Liver (tissue), 9 donors: ENCODE results near the gene LRRC45. TPM values are rescaled to one million over a fixed set of nuclear protein-coding genes. Genes with fewer than 3 reads are reported as not detected.

Source experiments
- DNase-seq: peaks from one replicate; pipeline ENCODE4 v3.0.0-alpha.2; 2017; ENCODE audit warnings: low spot score
- H3K27ac ChIP-seq, 2 donors: one replicate each; pipeline ENCODE4 v1.7.0; 2013; ENCODE audit warnings: inconsistent platforms in 2 of 2, low read length in 2 of 2, control low read depth in 1 of 2, low read depth in 1 of 2, mild to moderate bottlenecking in 1 of 2
- H3K27me3 ChIP-seq, 4 donors: one replicate each; pipeline versions ENCODE4 v1.6.1 to v1.7.0; 2013; ENCODE audit warnings: low read length in 3 of 4, inconsistent platforms in 1 of 4, mild to moderate bottlenecking in 1 of 4, moderate library complexity in 1 of 4; ENCODE audit not compliant: control insufficient read depth in 4 of 4, insufficient read depth in 4 of 4
- H3K36me3 ChIP-seq, 4 donors: one replicate each; pipeline versions ENCODE4 v1.6.1 to v1.7.0; 2013; ENCODE audit warnings: low read length in 3 of 4, mild to moderate bottlenecking in 3 of 4, low read depth in 1 of 4, moderate library complexity in 1 of 4; ENCODE audit not compliant: control insufficient read depth in 4 of 4, insufficient read depth in 3 of 4
- H3K4me1 ChIP-seq, 4 donors: one replicate each; pipeline versions ENCODE4 v1.6.1 to v1.7.0; 2013; ENCODE audit warnings: low read length in 3 of 4, mild to moderate bottlenecking in 3 of 4, moderate library complexity in 1 of 4; ENCODE audit not compliant: control insufficient read depth in 4 of 4, insufficient read depth in 4 of 4
- H3K4me3 ChIP-seq, 3 donors: one replicate each; pipeline versions ENCODE4 v1.6.1 to v1.7.0; 2013; ENCODE audit warnings: low read length in 3 of 3, control low read depth in 1 of 3, low read depth in 1 of 3, mild to moderate bottlenecking in 1 of 3
- H3K9ac ChIP-seq, 2 donors: one replicate each; pipeline ENCODE4 v1.7.0; 2013; ENCODE audit warnings: low read length in 2 of 2, mild to moderate bottlenecking in 2 of 2, moderate library complexity in 2 of 2, control low read depth in 1 of 2, low read depth in 1 of 2
- H3K9me3 ChIP-seq, 4 donors: one replicate each; pipeline versions ENCODE4 v1.6.1 to v1.7.0; 2013; ENCODE audit warnings: low read length in 3 of 4; ENCODE audit not compliant: control insufficient read depth in 4 of 4
- ATF3 ChIP-seq: IDR thresholded peaks from 2 replicates; pipeline ENCODE4 v1.6.1; 2016; ENCODE audit warnings: antibody characterized with exemption
- CTCF ChIP-seq: fragments of 150-350 bp; IDR thresholded peaks from 2 replicates; pipeline ENCODE4 v1.5.1; 2017; ENCODE audit warnings: improper control_type of control experiment, low read depth, low read length; ENCODE audit not compliant: missing input control
- EGR1 ChIP-seq, 2 donors: IDR thresholded peaks; 2 replicates each; pipeline ENCODE4 v1.6.1; 2016 to 2018; ENCODE audit warnings: antibody characterized with exemption in 2 of 2, low read depth in 2 of 2
- FOXA1 ChIP-seq: IDR thresholded peaks from 2 replicates; pipeline ENCODE4 v1.6.1; 2016; ENCODE audit warnings: antibody characterized with exemption
- FOXA2 ChIP-seq: IDR thresholded peaks from 2 replicates; pipeline ENCODE4 v1.6.1; 2016; ENCODE audit warnings: antibody characterized with exemption
- GABPA ChIP-seq, 2 donors: IDR thresholded peaks in 1 of 2; conservative IDR thresholded peaks in 1 of 2; 2 replicates each; pipeline ENCODE4 v1.6.1; 2016; ENCODE audit warnings: antibody characterized with exemption in 2 of 2, mild to moderate bottlenecking in 1 of 2, moderate library complexity in 1 of 2
- HNF4A ChIP-seq, 2 donors: conservative IDR thresholded peaks; 2 replicates each; pipeline ENCODE4 v1.6.1; 2016; ENCODE audit warnings: antibody characterized with exemption in 2 of 2, mild to moderate bottlenecking in 2 of 2
- HNF4G ChIP-seq: IDR thresholded peaks from 2 replicates; pipeline ENCODE4 v1.6.1; 2016; ENCODE audit warnings: antibody characterized with exemption
- JUND ChIP-seq, 2 donors: IDR thresholded peaks; 2 replicates each; pipeline ENCODE4 v1.6.1; 2016; ENCODE audit warnings: antibody characterized with exemption in 2 of 2
- MAX ChIP-seq: IDR thresholded peaks from 2 replicates; pipeline ENCODE4 v1.6.1; 2016; ENCODE audit warnings: antibody characterized with exemption
- NR2F2 ChIP-seq: IDR thresholded peaks from 2 replicates; pipeline ENCODE4 v1.6.1; 2016; ENCODE audit warnings: antibody characterized with exemption
- REST ChIP-seq: IDR thresholded peaks from 2 replicates; pipeline ENCODE4 v1.6.1; 2016; ENCODE audit warnings: antibody characterized with exemption, mild to moderate bottlenecking
- RXRA ChIP-seq, 2 donors: IDR thresholded peaks; 2 replicates each; pipeline ENCODE4 v1.6.1; 2017 to 2018; ENCODE audit warnings: antibody characterized with exemption in 2 of 2, mild to moderate bottlenecking in 1 of 2
- SP1 ChIP-seq: IDR thresholded peaks from 2 replicates; pipeline ENCODE4 v1.6.1; 2018; ENCODE audit warnings: antibody characterized with exemption, mild to moderate bottlenecking
- TAF1 ChIP-seq: conservative IDR thresholded peaks from 2 replicates; pipeline ENCODE4 v1.6.1; 2016; ENCODE audit warnings: antibody characterized with exemption, mild to moderate bottlenecking
- YY1 ChIP-seq: IDR thresholded peaks from 2 replicates; pipeline ENCODE4 v1.6.1; 2016; ENCODE audit warnings: antibody characterized with exemption, mild to moderate bottlenecking
- ZBTB33 ChIP-seq: IDR thresholded peaks from 2 replicates; pipeline ENCODE4 v1.6.1; 2016; ENCODE audit warnings: antibody characterized with exemption
- WGBS: extraction: QIAGEN DNeasy Blood & Tissue Kit; methylation state at CpG from one replicate; pipeline ENCODE4 v1.1.7; 2013; 5-methylcytosine and 5-hydroxymethylcytosine counted together
- polyA plus RNA-seq, 2 donors: library from polyadenylated mRNA; stranded (reverse) in 1 of 2; unstranded in 1 of 2; fragments of 200-250 nt in 1 of 2; fragments of >200 nt in 1 of 2; fragmentation: Nextera tagmentation in 1 of 2; extraction: Ambion mirVana in 1 of 2; gene quantifications; one replicate each; pipeline versions ENCODE4 v1.2.1 to v1.2.3, GENCODE V29; 2013 to 2015
- total RNA-seq, 2 donors: library from RNA; depleted of rRNA; stranded (reverse); fragments of >200 nt; gene quantifications; one replicate each; pipeline ENCODE4 v1.2.3, GENCODE V29; 2014
- donor health status: healthy.
- donor health status: healthy.
- donor health status: healthy.
- donor health status: healthy.
- donor health status: healthy.

The LRRC45 gene
- total and polyA plus RNA-seq, 4 donors, result 4.0 to 14.1 (median 7.0) TPM

- H3K27ac ChIP-seq, result no peak overlapping the region
- no peak for DNase-seq
- no peaks in the 10 kb centered on the region for H3K27me3 ChIP-seq
- no peaks in the 10 kb centered on the region for H3K9me3 ChIP-seq
- H3K36me3 ChIP-seq, result peaks cover 0 to 7% (median 3%) of the 10 kb centered on the region in 4 donors
- H3K4me1 ChIP-seq, result peaks cover 0 to 8% (median 1%) of the 10 kb centered on the region in 4 donors
- no peak overlapping the region for H3K4me3 ChIP-seq
- no peak overlapping the region for H3K9ac ChIP-seq
- TF ChIP-seq MAX, result no peak
- no peak for TF ChIP-seq ATF3
- no peak for TF ChIP-seq HNF4G
- TF ChIP-seq YY1, result no peak
- TF ChIP-seq CTCF, result no peak
- TF ChIP-seq FOXA1, result no peak
- TF ChIP-seq FOXA2, result no peak
- TF ChIP-seq EGR1 (IDR thresholded peaks at IDR 0.05; ENCODE audit: low read depth in 2 of 2), result no peak
- TF ChIP-seq GABPA (IDR thresholded peaks at IDR 0.05 in 1 of 2, conservative IDR thresholded peaks at IDR 0.05 in 1 of 2), result no peak
- no peak for TF ChIP-seq SP1
- TF ChIP-seq REST, result no peak
- no peak for TF ChIP-seq RXRA (IDR thresholded peaks at IDR 0.05)
- no peak for TF ChIP-seq JUND (IDR thresholded peaks at IDR 0.05)
- TF ChIP-seq NR2F2, result no peak
- no peak for TF ChIP-seq TAF1
- 91% methylated on average over 13 of the region's 13 CpGs for WGBS
Observed at GRCh38 chr17:82014971-82015310, 8.2 kb upstream of the LRRC45 start.

- no peak for DNase-seq
- H3K4me3 ChIP-seq, result no peak overlapping the region
- H3K27ac ChIP-seq, result no peak overlapping the region
- H3K9ac ChIP-seq, result no peak overlapping the region
- H3K4me1 ChIP-seq, result peaks cover 0 to 13% (median 5%) of the 10 kb centered on the region in 4 donors
- WGBS, result 90% methylated on average over 24 of the region's 24 CpGs
- no peak for TF ChIP-seq HNF4A (conservative IDR thresholded peaks at IDR 0.05)
- TF ChIP-seq REST, result no peak
- no peak for TF ChIP-seq FOXA2
- TF ChIP-seq TAF1, result no peak
- TF ChIP-seq ZBTB33, result no peak
- TF ChIP-seq RXRA (IDR thresholded peaks at IDR 0.05), result no peak
- no peak for TF ChIP-seq ATF3
- no peak for TF ChIP-seq MAX
- no peak for TF ChIP-seq YY1
- TF ChIP-seq HNF4G, result no peak
- TF ChIP-seq FOXA1, result no peak
- no peak for TF ChIP-seq JUND (IDR thresholded peaks at IDR 0.05)
- no peak for TF ChIP-seq EGR1 (IDR thresholded peaks at IDR 0.05; ENCODE audit: low read depth in 2 of 2)
- no peaks in the 10 kb centered on the region for H3K9me3 ChIP-seq
- no peaks in the 10 kb centered on the region for H3K27me3 ChIP-seq
- H3K36me3 ChIP-seq, result peaks cover 0 to 7% (median 3%) of the 10 kb centered on the region in 4 donors
Observed at GRCh38 chr17:82015311-82015971, 7.7 kb upstream of the LRRC45 start.
